Naive thymus-derived CD8-positive, alpha-beta T cell (primary cell): ENCODE results near the gene GATB. TPM values are rescaled to one million over a fixed set of nuclear protein-coding genes. Genes with fewer than 3 reads are reported as not detected.

Experiments
- ATAC-seq, 2 donors: fragments of 150-1000 bp; cut with Tn5 transposase in 1 of 2; sonication (Bioruptor Pico), chemical (Tn5 transposase) in 1 of 2; 1 replicate in 1 of 2; 2 replicates in 1 of 2; pipeline ENCODE4 v1.10.0; 2021; ENCODE audit warnings: mild to moderate bottlenecking in 2 of 2, moderate library complexity in 2 of 2
- POLR2A ChIA-PET: fragments of 350-600 bp; sonication (Branson Sonifier 250); formaldehyde crosslinking; loops from one replicate; lab custom pipeline; 2021; ENCODE audit warnings: antibody characterized with exemption; lab: Charles Lee
- DNase-seq, 10 donors: peaks; one replicate each; pipeline versions ENCODE4 v3.0.0 to v3.0.0-alpha.2; 2020 to 2022
- H3K27ac Mint-ChIP-seq, 10 donors: one replicate each; pipeline ENCODE4 v1.8.0; 2020 to 2022; ENCODE audit warnings: mild to moderate bottlenecking in 10 of 10, mixed read lengths in 10 of 10, moderate library complexity in 4 of 10, inconsistent platforms in 1 of 10
- H3K27me3 Mint-ChIP-seq, 5 donors: one replicate each; pipeline ENCODE4 v1.8.0; 2021 to 2022; ENCODE audit warnings: mixed read lengths in 5 of 5
- H3K36me3 Mint-ChIP-seq, 3 donors: one replicate each; pipeline ENCODE4 v1.8.0; 2020 to 2022; ENCODE audit warnings: mixed read lengths in 3 of 3, mild to moderate bottlenecking in 2 of 3, inconsistent platforms in 1 of 3
- H3K4me1 Mint-ChIP-seq, 4 donors: one replicate each; pipeline ENCODE4 v1.8.0; 2021 to 2022; ENCODE audit warnings: mixed read lengths in 4 of 4
- H3K4me3 Mint-ChIP-seq, 10 donors: one replicate each; pipeline ENCODE4 v1.8.0; 2020 to 2022; ENCODE audit warnings: mild to moderate bottlenecking in 10 of 10, mixed read lengths in 10 of 10, moderate library complexity in 6 of 10, inconsistent platforms in 1 of 10
- H3K9me3 Mint-ChIP-seq, 9 donors: one replicate each; pipeline ENCODE4 v1.8.0; 2020 to 2022; ENCODE audit warnings: mixed read lengths in 9 of 9, mild to moderate bottlenecking in 3 of 9, inconsistent platforms in 1 of 9, moderate library complexity in 1 of 9
- polyA plus RNA-seq, 3 donors: library from polyadenylated mRNA; unstranded; fragments of 300-500 nt; fragmentation: Illumina TruSeq; gene quantifications; one replicate each; pipeline ENCODE4 v1.2.3, GENCODE V29; 2021
- total RNA-seq, 8 experiments: library from RNA in 2 of 8; stranded (reverse) in 2 of 8; gene quantifications; one replicate each; pipeline ENCODE4 v1.2.3 and lab custom pipeline; 2021 to 2026

GATB gene
- total and polyA plus RNA-seq, 5 experiments from 2014 or later = 8.9 to 16.3 (median 13.5) TPM

DNA sequence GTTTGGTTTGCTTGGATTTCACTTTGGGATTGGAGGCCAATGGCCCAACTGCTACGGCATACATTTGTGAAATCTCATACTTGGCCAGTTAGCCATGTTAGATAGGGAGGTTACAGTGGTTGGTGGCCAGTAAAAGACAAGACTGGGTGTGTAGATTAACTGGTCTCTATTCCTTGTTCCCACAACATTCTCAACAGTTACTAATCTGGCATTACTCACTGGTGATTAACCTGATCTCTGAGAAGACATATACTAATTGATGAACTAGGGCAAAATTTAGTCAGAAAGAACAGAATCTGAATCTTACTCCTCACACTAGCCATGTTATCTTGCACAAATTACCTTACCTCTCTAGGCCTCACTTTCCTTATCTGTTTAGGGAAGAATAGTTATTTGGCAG lies 33.4 kb downstream of the GATB start:
- Mint-ChIP-seq H3K27me3 (no peaks in the 10 kb centered on the region), H3K36me3 (peaks cover 4 to 23% (median 21%) of the 10 kb centered on the region in 3 donors), H3K9me3 (no peaks in the 10 kb centered on the region), H3K27ac (no peak overlapping the region), H3K4me1 (peaks cover 3 to 37% (median 23%) of the 10 kb centered on the region in 4 donors), H3K4me3 (no peak overlapping the region)
- DNase-seq (no peak), ATAC-seq (no peak)
- POLR2A ChIA-PET = no interaction called here

DNA sequence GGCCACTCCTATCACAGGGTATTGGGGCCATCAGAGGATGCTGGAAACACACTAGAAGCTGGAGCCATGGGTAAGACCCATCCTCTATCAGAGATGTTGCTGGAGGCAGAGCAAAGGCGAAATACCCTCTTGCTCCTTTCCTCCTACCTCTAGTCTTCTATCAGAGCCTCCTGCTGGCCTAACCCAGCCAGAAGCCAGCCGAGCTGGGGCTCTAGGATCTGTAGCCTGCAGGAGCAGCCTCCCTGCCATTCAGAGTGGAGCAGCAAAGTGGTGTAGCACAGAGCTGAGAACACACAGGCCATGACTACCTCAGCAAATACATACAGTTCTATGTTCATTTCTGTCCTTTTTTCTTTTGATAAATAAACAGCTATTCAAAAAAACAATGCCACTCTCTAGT lies 35.7 kb downstream of the GATB start:
- Mint-ChIP-seq H3K4me1 (peaks cover 3 to 29% (median 19%) of the 10 kb centered on the region in 4 donors), H3K9me3 (no peaks in the 10 kb centered on the region), H3K27me3 (no peaks in the 10 kb centered on the region), H3K27ac (peak overlapping the region in 1 of 10 donors; percentile 33), H3K4me3 (no peak overlapping the region), H3K36me3 (peaks cover 4 to 26% (median 17%) of the 10 kb centered on the region in 3 donors)
- DNase-seq (no peak), ATAC-seq (no peak)
- POLR2A ChIA-PET = no interaction called here

DNA sequence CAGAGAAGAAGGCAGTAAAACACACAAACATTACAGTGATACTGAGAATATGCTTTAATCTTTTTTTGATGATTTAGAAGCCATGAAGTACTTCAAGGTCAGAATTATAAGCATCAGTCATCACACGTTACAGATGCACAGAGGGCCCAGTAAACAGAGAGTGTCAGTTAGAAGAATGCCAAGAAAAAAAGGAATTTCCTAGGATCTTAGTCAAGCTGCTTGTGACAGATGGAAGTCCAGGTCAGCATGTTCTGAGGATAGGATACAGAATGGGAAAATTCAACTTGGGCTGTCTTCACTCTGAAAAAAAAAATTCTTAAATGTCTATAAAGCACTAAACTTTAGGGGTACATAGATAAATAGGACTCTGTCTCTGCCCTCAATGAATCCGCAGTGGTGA lies 38.9 kb downstream of the GATB start:
- Mint-ChIP-seq H3K36me3 (peaks cover 0 to 35% (median 21%) of the 10 kb centered on the region in 3 donors), H3K27ac (no peak overlapping the region), H3K27me3 (no peaks in the 10 kb centered on the region), H3K4me1 (peaks cover 3 to 15% (median 10%) of the 10 kb centered on the region in 4 donors), H3K9me3 (no peaks in the 10 kb centered on the region), H3K4me3 (no peak overlapping the region)
- DNase-seq (no peak), ATAC-seq (no peak)
- POLR2A ChIA-PET = no interaction called here

DNA sequence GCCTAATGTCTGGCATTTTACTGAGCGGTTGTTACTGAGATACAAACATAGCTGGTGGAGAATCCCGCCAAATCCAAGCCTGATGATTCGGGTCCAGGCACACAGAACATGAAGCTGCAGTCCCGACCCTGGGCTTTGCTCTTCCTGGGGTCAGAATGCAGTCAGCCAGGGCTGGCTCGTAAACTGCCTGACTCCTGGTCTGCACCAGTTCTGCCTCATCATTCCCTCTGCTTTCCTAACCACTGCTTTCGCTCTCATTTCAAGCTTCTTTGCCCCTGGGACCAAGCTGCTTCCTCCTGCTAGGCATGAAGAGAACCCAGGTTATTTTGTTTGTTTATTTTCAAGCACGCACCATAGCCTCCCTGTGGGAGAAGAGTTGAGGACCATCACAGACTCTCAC lies 39.3 kb downstream of the GATB start:
- Mint-ChIP-seq H3K4me1 (peaks cover 3 to 15% (median 10%) of the 10 kb centered on the region in 4 donors), H3K27me3 (no peaks in the 10 kb centered on the region), H3K36me3 (peaks cover 0 to 39% (median 25%) of the 10 kb centered on the region in 3 donors), H3K9me3 (no peaks in the 10 kb centered on the region), H3K4me3 (no peak overlapping the region), H3K27ac (no peak overlapping the region)
- DNase-seq (no peak), ATAC-seq (no peak)
- POLR2A ChIA-PET = no interaction called here

DNA sequence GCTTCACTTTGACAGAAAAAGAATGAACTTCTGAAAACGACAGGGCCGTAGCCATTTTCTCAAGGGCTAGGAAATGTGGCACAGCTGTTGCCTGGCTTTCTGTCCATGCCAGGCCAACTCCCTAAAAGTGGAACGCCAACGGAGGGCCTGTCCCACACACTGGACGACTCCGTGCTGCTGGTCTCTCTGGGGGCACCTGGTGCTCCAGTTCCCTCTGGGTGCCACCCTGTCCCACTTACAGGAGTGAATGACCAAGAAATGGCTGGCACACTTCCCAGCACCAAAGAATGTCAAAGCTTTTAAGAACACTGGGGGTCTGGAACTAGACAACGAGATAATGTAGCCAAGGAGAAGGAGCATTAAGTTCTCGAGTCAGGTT lies 40.9 kb downstream of the GATB start:
- no peaks in the 10 kb centered on the region for H3K27me3 Mint-ChIP-seq
- no peak for DNase-seq
- no peaks in the 10 kb centered on the region for H3K9me3 Mint-ChIP-seq
- peaks cover 0 to 54% (median 31%) of the 10 kb centered on the region in 3 donors for H3K36me3 Mint-ChIP-seq
- POLR2A ChIA-PET = no interaction called here
- no peak overlapping the region for H3K4me3 Mint-ChIP-seq
- peak overlapping the region in 1 of 10 donors; percentile 77 for H3K27ac Mint-ChIP-seq
- no peak for ATAC-seq
- H3K4me1 Mint-ChIP-seq = peaks cover 3 to 10% (median 7%) of the 10 kb centered on the region in 4 donors

DNA sequence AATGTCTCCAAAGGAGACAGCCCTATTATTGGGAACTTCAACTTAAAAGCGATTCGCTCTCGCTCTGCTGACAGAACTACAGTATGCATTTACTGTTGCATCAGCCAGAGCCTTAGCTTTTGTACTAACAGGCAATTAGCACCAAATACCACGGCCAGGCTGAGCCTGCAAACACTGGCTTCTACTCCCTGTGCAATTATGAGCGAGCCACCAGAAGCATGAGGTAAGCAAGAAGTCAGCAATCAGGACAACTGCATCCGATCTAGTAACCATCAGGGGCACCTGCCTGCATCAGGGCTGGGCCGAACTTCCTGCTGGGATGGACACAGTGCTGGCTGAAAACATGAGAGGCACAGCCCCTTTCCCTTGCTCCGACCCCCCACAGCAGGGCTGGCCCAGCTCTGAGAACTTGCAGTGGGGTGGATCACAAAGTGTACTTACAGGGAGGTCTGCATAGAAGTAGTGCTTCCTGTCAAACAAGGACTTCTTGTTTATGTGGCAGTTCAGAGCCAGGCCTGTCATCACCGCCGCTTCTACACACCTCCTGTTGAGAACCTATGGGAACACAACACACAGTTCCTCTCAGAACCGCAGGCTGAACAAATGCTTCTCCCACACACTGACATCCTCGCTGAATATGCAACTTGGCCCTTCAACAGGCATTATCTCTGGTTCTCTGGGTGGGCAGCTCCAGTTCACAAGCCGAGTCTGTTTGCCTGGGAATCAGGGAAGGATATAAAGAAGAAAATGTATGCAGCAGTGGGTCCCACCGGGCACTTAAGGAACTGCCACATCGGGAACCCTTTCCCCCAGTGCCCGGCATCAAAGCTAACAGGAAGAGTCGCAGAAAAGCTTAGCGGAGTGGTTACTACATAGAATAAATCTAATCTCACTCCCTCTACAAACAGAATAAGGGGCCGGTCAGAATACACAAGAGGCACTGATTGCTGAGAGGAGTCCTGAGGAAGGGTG lies 41.5 kb downstream of the GATB start:
- Mint-ChIP-seq H3K36me3 (peaks cover 0 to 61% (median 35%) of the 10 kb centered on the region in 3 donors), H3K4me1 (peaks cover 0 to 4% (median 1%) of the 10 kb centered on the region in 4 donors), H3K9me3 (no peaks in the 10 kb centered on the region), H3K27me3 (no peaks in the 10 kb centered on the region), H3K4me3 (no peak overlapping the region), H3K27ac (peak overlapping the region in 1 of 10 donors; percentile 56)
- DNase-seq (no peak), ATAC-seq (no peak)
- POLR2A ChIA-PET = no interaction called here

DNA sequence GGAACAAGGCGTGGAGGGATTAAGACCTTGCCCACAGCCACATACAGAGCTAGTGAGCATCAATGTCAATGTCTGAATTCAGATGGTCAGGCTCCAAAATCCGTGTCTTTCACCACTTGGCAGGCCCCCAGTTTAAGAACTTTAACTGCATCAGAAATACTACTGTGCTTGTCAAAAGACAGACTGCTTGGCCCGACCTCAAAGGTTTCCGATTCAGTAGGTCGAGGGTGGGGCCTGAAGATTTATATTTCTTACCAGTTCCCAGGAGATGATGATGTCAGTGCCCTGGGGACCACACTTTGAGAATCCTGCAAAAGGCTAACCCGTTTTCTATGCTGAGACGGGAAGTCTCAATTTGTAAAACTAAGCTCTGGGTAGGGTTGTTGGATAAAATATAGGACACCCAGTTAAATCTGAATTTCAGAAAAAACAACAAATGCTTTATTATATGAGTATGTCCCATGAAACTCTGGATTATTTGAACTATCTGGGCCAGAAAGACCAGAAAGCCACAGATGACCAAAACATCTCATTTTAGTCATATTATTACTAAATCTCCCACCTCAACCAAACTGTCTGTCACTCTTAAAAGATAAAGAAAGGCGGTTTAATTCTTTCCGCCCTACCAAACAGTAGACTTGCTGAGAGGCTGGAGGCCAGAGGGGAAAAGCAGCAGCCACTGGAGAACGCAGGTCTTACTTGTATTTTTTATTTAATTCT lies 42.7 kb downstream of the GATB start:
- Mint-ChIP-seq H3K36me3 (peaks cover 0 to 71% (median 34%) of the 10 kb centered on the region in 3 donors), H3K4me3 (no peak overlapping the region), H3K27me3 (no peaks in the 10 kb centered on the region), H3K4me1 (peaks cover 0 to 4% (median 0%) of the 10 kb centered on the region in 4 donors), H3K9me3 (no peaks in the 10 kb centered on the region), H3K27ac (peak overlapping the region in 1 of 10 donors; percentile 24)
- POLR2A ChIA-PET = no interaction called here
- ATAC-seq (no peak), DNase-seq (no peak)

DNA sequence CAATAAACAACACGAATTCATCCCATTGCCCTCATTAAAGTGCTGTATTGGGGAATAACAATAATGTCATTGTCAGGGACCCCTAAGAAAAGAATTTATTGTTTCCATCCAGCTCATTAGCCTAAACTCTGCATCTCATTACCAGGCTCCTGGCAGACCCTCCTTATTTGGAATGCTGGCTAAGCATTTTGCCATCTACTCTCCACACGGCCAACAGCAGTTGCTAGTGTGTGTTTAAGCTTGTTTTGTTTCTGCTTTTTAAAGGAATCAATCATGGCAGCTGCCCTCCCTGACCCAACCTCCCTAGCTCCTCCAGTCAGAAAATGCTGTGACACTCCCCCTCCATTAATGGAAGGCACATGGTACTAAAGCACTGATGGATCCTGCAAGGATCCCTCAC lies 43.5 kb downstream of the GATB start:
- peaks cover 0 to 64% (median 26%) of the 10 kb centered on the region in 3 donors for H3K36me3 Mint-ChIP-seq

DNA sequence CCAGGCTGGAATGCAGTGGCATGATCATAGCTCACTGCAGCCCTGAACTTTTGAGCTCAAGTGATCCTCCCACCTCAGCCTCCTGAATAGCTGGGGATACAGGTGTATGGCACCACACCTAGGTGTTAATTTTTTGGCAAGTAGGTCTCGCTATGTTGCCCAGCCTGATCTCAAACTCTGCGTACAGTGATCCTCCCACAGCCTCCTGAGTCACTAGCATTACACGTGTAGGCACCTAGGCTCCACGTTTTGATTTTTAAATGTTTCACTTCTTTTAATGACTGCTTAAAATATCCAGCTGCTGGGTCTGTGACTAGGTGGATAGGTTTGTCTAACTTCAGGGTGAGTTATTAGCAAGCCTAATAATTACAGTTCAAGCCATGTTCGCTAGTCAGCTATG lies 44.5 kb downstream of the GATB start:
- DNase-seq (no peak), ATAC-seq (no peak)
- peaks cover 0 to under 1% (median 0%) of the 10 kb centered on the region in 4 donors for H3K4me1 Mint-ChIP-seq
- no peaks in the 10 kb centered on the region for H3K27me3 Mint-ChIP-seq
- POLR2A ChIA-PET = no interaction called here
- H3K27ac Mint-ChIP-seq = no peak overlapping the region
- H3K9me3 Mint-ChIP-seq = no peaks in the 10 kb centered on the region
- H3K36me3 Mint-ChIP-seq = peaks cover 0 to 68% (median 25%) of the 10 kb centered on the region in 3 donors
- H3K4me3 Mint-ChIP-seq = no peak overlapping the region

More for the DNA sequence above, 43.5 kb downstream of the GATB start:
- POLR2A ChIA-PET = no interaction called here
- Mint-ChIP-seq H3K27ac (no peak overlapping the region), H3K27me3 (no peaks in the 10 kb centered on the region), H3K4me3 (no peak overlapping the region), H3K4me1 (no peaks in the 10 kb centered on the region), H3K9me3 (no peaks in the 10 kb centered on the region)
- ATAC-seq = no peak
- no peak for DNase-seq

DNA sequence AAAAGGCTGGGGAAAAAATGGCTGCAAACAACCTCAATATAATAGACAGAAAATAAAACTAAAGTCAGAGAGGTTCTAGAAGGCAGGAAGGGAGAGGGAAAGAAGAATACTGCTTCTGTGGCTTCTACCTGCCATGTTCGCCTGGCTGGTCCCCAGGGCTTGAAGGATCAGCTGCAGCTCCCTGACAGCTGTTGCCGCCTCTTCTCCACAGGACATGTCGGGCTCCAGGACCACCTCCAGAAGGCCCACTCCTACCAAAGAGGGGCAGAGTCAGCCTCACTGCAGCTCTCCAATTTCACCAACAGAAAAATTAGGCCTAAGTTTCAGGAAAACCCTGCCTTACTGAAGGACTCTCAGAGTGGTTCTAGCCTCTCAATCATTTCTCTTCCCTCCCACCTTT lies 44.9 kb downstream of the GATB start:
- Mint-ChIP-seq H3K4me3 (no peak overlapping the region), H3K9me3 (no peaks in the 10 kb centered on the region), H3K36me3 (peaks cover 0 to 66% (median 27%) of the 10 kb centered on the region in 3 donors), H3K4me1 (peaks cover 0 to 4% (median 0%) of the 10 kb centered on the region in 4 donors), H3K27me3 (no peaks in the 10 kb centered on the region), H3K27ac (no peak overlapping the region)
- DNase-seq (no peak), ATAC-seq (no peak)
- POLR2A ChIA-PET = no interaction called here

DNA sequence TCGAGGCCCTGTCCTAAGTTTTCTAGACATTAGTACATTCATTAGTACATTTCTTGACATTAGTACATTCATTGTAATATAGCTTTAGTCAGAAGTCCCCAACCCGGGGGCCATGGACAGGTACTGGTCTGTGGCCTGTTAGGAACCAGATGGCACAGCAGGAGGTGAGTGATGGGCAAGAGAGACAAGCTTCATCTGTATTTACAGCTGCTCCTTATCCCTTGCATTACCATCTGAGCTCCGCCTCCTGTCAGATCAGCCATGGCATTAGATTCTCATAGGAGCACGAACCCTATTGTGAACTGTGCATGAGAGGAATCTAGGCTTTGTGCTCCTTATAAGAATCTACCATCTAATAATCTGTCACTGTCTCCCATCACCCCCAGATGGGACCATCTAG lies 48.0 kb downstream of the GATB start:
- no peak for ATAC-seq

DNA sequence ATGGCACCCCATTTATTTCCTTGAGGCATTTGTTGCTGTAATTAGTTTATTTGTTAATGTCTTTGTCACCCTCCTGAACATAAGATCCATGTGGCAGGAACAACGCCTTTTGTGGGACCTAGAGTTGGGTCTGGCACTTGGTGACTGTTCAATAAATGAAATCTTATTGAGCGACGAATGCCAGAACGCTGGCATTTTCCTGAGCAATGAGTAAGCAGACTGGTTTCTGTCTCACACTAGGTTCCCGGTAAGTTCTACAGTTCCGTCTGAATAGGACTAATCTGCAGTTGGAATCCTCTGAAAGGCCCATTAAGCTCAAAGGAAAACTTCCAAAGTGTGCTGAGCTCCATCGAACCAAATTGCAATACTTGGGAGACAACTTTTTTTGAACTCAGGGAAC lies 49.2 kb downstream of the GATB start:
- H3K9me3 Mint-ChIP-seq = no peaks in the 10 kb centered on the region
- no peak for DNase-seq
- H3K27ac Mint-ChIP-seq = no peak overlapping the region
- POLR2A ChIA-PET = no interaction called here
- peaks cover 0 to 71% (median 32%) of the 10 kb centered on the region in 3 donors for H3K36me3 Mint-ChIP-seq
- no peak overlapping the region for H3K4me3 Mint-ChIP-seq
- H3K27me3 Mint-ChIP-seq = no peaks in the 10 kb centered on the region
- ATAC-seq = no peak
- H3K4me1 Mint-ChIP-seq = peaks cover 0 to 5% (median 0%) of the 10 kb centered on the region in 4 donors

More for the DNA sequence above, 48.0 kb downstream of the GATB start:
- Mint-ChIP-seq H3K4me1 (peaks cover 0 to 5% (median 0%) of the 10 kb centered on the region in 4 donors), H3K27ac (no peak overlapping the region), H3K36me3 (peaks cover 0 to 72% (median 28%) of the 10 kb centered on the region in 3 donors), H3K9me3 (no peaks in the 10 kb centered on the region), H3K4me3 (no peak overlapping the region), H3K27me3 (no peaks in the 10 kb centered on the region)
- POLR2A ChIA-PET = no interaction called here
- no peak for DNase-seq

DNA sequence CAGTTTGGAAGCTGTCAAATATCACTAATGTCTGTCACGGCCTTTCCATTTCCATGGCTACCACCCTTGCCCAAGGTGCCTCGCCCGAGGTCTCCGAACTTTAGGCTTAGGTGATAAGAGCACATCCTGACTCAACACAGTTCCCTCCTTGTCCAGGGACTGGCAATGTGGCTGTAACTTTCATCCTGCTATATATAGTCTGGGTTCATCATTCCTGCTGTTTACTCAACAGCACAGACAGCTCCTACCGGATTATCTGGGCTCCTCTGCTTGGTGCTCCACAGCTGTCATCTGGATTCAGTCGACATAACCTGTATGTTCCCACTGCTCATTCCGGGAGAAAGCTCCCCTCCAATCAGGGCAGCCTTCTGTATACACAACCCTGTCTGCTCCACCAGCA lies 51.2 kb downstream of the GATB start:
- peak overlapping the region in 2 of 10 donors; percentile 27 to 39 for H3K27ac Mint-ChIP-seq
- ATAC-seq (no peak), DNase-seq (no peak)
- peaks cover 0 to 5% (median 0%) of the 10 kb centered on the region in 4 donors for H3K4me1 Mint-ChIP-seq
- no peak overlapping the region for H3K4me3 Mint-ChIP-seq
- POLR2A ChIA-PET = no interaction called here
- no peaks in the 10 kb centered on the region for H3K27me3 Mint-ChIP-seq
- peaks cover 0 to 71% (median 32%) of the 10 kb centered on the region in 3 donors for H3K36me3 Mint-ChIP-seq
- no peaks in the 10 kb centered on the region for H3K9me3 Mint-ChIP-seq
